Measurements from ENCODE around the gene NAA16. TPM values are rescaled to one million over a fixed set of nuclear protein-coding genes. Genes with fewer than 3 reads are reported as not detected.
"Not testable (repeated sequence)": the region's sequence is repeated elsewhere in the genome, so short reads cannot be mapped to it uniquely, and the experiment has no call there.

The NAA16 gene
- total RNA-seq, 4 donors from 2014 or later = 13.8 to 22.0 (median 14.9) TPM

GRCh38 chr13:41418731-41419130, 107.7 kb downstream of the NAA16 start:
- TF ChIP-seq CTCF (IDR thresholded peaks at IDR 0.05) = no peak
- no peak for TF ChIP-seq POLR2AphosphoS5 (IDR thresholded peaks at IDR 0.05)
- no peak for TF ChIP-seq EP300 (IDR thresholded peaks at IDR 0.05)
- TF ChIP-seq POLR2A (IDR thresholded peaks at IDR 0.05; ENCODE audit: low read depth) = no peak
- H3K4me1 ChIP-seq = no peaks in the 10 kb centered on the region
- WGBS = 91% methylated on average over 2 of the region's 2 CpGs
- DNase-seq (ENCODE audit: extremely low spot score) = no peak
- intact Hi-C loops (cut with DNase I) = no loop called here
- no peak overlapping the region for H3K4me3 ChIP-seq
- no peaks in the 10 kb centered on the region for H3K36me3 ChIP-seq
- H3K9me3 ChIP-seq = no peaks in the 10 kb centered on the region
- H3K27ac ChIP-seq (replicated peaks in 1 of 4) = no peak overlapping the region
- no peaks in the 10 kb centered on the region for H3K27me3 ChIP-seq

- no peaks in the 10 kb centered on the region for H3K36me3 ChIP-seq
- WGBS = 75% methylated on average over 1 of the region's 1 CpG
- intact Hi-C loops (cut with DNase I) = no loop called here
Observed at GRCh38 chr13:41419206-41419605, 108.1 kb downstream of the NAA16 start.

GRCh38 chr13:41420146-41420545, 109.1 kb downstream of the NAA16 start:
- intact Hi-C loops (cut with DNase I) = no loop called here
- no peak for DNase-seq (ENCODE audit: extremely low spot score)
- Histone ChIP-seq H3K27me3 (no peaks in the 10 kb centered on the region), H3K27ac (replicated peaks in 1 of 4) (no peak overlapping the region), H3K9me3 (no peaks in the 10 kb centered on the region), H3K4me1 (no peaks in the 10 kb centered on the region), H3K4me3 (no peak overlapping the region), H3K36me3 (no peaks in the 10 kb centered on the region)
- WGBS = 86% methylated on average over 3 of the region's 4 CpGs
- no peak for TF ChIP-seq EP300 (IDR thresholded peaks at IDR 0.05)
- TF ChIP-seq POLR2A (IDR thresholded peaks at IDR 0.05; ENCODE audit: low read depth) = no peak
- TF ChIP-seq POLR2AphosphoS5 (IDR thresholded peaks at IDR 0.05) = no peak
- no peak for TF ChIP-seq CTCF (IDR thresholded peaks at IDR 0.05)

More at GRCh38 chr13:41419206-41419605, 108.1 kb downstream of the NAA16 start:
- no peak overlapping the region for H3K27ac ChIP-seq (replicated peaks in 1 of 4)
- no peaks in the 10 kb centered on the region for H3K4me1 ChIP-seq
- no peaks in the 10 kb centered on the region for H3K9me3 ChIP-seq
- TF ChIP-seq EP300 (IDR thresholded peaks at IDR 0.05) = no peak
- no peak for TF ChIP-seq POLR2AphosphoS5 (IDR thresholded peaks at IDR 0.05)
- TF ChIP-seq POLR2A (IDR thresholded peaks at IDR 0.05; ENCODE audit: low read depth) = no peak
- TF ChIP-seq CTCF (IDR thresholded peaks at IDR 0.05) = no peak
- peak; percentile 45 for DNase-seq (ENCODE audit: extremely low spot score)
- no peaks in the 10 kb centered on the region for H3K27me3 ChIP-seq
- no peak overlapping the region for H3K4me3 ChIP-seq

- DNase-seq (ENCODE audit: extremely low spot score); H3K4me1 ChIP-seq; H3K4me3 ChIP-seq; intact Hi-C loops (cut with DNase I); H3K36me3 ChIP-seq; H3K27ac ChIP-seq (replicated peaks in 1 of 4); H3K9me3 ChIP-seq; H3K27me3 ChIP-seq: not testable (repeated sequence)
- 84% methylated on average over 5 of the region's 6 CpGs for WGBS
Observed at GRCh38 chr13:41421330-41421729, 110.3 kb downstream of the NAA16 start.

GRCh38 chr13:41421983-41422382, 110.9 kb downstream of the NAA16 start:
- H3K27ac ChIP-seq (replicated peaks in 1 of 4); H3K9me3 ChIP-seq; H3K27me3 ChIP-seq; H3K4me3 ChIP-seq; DNase-seq (ENCODE audit: extremely low spot score); intact Hi-C loops (cut with DNase I); H3K4me1 ChIP-seq; H3K36me3 ChIP-seq: not testable (repeated sequence)
- 54% methylated on average over 7 of the region's 7 CpGs for WGBS

- 84% methylated on average over 13 of the region's 13 CpGs for WGBS
- H3K4me1 ChIP-seq; intact Hi-C loops (cut with DNase I); H3K9me3 ChIP-seq; H3K27ac ChIP-seq (replicated peaks in 1 of 4); DNase-seq (ENCODE audit: extremely low spot score); H3K4me3 ChIP-seq; H3K36me3 ChIP-seq: not testable (repeated sequence)
- peaks cover 0 to 13% (median 3%) of the 10 kb centered on the region in 4 donors for H3K27me3 ChIP-seq
Observed at GRCh38 chr13:41423259-41423658, 112.2 kb downstream of the NAA16 start.

- intact Hi-C loops (cut with DNase I); H3K27ac ChIP-seq (replicated peaks in 1 of 4); H3K4me3 ChIP-seq; DNase-seq (ENCODE audit: extremely low spot score); H3K36me3 ChIP-seq; H3K9me3 ChIP-seq: not testable (repeated sequence)
- 92% methylated on average over 6 of the region's 6 CpGs for WGBS
- Histone ChIP-seq H3K27me3 (peaks cover 0 to 17% (median 5%) of the 10 kb centered on the region in 4 donors), H3K4me1 (peaks cover 0 to 13% (median 9%) of the 10 kb centered on the region in 4 donors)
Observed at GRCh38 chr13:41424675-41425074, 113.6 kb downstream of the NAA16 start.
